ENCODE results near the gene TUBGCP2.

The TUBGCP2 gene

DNA sequence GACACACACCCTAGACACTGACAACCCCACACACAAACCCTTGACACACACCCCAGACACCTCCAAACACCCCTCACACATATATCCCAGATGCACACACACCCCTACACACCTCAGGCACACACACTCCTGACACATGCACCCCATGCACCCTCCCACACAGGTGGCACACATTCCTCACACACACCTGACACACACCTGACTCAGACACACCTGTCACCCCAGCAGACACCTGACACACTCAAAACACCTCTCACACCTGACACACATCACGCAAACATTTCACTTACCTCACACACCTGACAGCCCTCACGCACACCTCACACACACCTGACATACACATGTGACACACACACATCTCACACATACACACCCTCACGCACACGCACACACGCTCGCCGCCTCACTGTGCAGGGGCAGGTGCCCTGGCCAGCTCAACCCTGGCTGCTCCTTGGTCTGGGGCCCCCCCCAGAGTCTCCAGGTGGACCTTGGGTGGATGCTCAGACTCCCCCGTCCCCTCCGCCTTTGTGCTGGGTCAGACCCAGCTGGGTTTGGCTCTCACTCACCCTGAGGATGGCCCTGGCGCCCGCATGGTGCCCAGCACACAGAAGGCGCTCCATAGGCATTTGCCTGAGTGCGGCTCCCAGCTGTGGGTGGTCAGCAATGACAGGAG lies 31.2 kb upstream of the TUBGCP2 start:
- DNase-seq: no peak

DNA sequence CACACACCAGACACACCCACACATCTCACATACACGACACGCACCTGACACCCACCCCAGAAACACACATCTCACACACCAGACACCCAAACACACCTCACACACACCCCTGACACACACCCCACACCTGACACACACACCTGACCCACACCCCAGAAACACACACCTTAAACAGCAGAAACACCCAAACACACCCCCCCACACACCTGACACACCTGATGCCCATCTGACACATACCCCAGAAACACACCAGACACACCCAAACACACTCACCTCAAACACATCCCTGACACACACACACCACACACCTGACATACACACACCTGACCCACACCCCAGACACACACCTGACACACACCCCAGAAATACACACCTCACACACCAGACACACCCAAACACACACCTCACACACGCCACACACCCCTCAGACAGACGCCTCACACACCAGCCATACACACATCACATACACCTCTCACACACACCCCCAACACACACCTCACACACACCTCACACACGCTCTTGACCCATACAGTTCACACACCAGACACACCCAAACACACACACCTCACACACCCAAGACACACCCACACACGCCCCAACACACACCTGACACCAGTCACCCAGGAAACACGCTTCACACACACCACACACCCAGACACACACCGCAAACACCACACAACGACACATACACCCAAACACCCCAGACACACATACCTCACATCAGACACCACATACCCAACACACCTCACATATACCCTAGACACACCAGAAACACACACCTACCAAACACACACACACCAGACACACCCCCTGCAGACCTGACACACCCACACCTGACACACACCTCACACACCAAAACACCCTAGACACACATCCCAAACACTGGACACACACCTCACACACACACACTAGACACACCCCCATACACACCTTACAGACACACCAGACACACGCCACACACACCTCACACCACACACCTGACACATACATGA lies 29.7 kb upstream of the TUBGCP2 start:
- no peak for DNase-seq

DNA sequence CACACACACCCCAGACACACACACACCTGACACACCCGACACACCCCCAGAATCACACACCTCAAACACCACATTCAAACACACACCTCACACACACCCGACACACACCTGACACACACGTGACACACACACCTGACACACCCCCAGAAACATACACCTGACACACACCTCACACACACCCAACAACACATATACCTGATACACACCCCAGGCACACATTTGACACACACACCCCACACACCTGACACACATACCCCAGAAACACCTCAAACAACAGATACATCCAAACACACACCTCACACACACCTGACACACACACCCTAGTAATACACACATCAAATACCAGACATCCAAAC lies 28.7 kb upstream of the TUBGCP2 start:
- no peak for DNase-seq

DNA sequence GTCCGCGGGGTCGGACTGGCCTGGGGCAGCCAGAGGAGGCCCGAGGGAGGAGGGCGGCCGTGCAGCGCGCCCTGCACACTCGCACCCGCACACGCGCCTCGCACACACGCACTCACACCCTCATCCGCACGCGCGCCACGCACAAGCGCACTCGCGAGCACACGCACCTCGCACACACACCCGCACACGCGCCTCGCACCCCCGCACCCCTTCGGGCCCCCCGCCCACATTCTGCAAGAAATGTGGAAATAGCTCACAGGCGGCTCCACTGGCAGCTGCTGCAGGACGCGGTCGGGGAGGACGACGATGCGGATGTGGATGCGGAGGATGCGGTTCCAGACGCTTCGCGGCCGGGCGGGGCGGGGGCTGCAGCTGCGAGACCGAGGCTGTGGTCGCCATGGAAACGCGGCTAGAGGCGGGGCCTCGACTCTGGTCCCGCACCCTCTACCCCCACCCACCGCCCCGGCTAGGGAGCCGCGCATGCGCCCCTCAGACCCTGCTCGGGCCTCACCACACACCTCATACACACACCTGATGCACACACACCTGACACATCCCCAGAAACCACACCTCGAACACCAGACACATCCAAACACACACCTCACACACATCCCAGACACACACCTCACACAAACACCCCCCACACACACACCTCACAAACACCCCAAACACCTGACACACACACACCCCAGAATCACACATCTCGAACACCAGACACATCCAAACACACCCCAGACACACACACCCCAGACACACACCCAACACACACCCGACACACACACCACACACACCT lies 28.1 kb upstream of the TUBGCP2 start, which contains the start of gene CALY:
Gene CALY, minus strand, starts transcription at position 320 of the 793 bp plus-strand sequence. CDS start 7,907 bp downstream, outside the sequence.
- DNase-seq: no peak

DNA sequence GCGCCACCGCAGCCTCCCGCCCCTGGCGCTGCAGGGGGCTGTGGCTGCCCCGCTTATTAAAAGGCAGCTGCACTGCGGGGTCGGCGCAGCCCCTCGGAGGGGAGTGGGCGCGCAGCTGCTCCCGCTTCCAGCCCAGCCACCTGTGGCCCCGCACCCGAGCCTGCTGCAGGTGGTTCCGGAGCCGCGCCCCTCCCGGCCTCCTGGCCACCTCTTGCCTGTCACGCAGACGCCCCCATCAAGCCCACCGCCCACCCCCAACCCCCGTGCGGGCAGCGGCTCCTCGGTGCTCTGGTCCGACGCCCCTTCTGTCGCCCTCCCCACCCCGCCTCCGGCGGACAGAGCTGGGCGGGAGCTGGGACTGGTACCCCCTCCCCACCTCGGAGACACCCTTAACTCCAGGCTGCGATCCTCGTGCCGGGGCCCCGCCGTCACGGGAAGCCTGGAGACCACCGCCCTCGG lies 27.5 kb upstream of the TUBGCP2 start:
- DNase-seq: no peak

DNA sequence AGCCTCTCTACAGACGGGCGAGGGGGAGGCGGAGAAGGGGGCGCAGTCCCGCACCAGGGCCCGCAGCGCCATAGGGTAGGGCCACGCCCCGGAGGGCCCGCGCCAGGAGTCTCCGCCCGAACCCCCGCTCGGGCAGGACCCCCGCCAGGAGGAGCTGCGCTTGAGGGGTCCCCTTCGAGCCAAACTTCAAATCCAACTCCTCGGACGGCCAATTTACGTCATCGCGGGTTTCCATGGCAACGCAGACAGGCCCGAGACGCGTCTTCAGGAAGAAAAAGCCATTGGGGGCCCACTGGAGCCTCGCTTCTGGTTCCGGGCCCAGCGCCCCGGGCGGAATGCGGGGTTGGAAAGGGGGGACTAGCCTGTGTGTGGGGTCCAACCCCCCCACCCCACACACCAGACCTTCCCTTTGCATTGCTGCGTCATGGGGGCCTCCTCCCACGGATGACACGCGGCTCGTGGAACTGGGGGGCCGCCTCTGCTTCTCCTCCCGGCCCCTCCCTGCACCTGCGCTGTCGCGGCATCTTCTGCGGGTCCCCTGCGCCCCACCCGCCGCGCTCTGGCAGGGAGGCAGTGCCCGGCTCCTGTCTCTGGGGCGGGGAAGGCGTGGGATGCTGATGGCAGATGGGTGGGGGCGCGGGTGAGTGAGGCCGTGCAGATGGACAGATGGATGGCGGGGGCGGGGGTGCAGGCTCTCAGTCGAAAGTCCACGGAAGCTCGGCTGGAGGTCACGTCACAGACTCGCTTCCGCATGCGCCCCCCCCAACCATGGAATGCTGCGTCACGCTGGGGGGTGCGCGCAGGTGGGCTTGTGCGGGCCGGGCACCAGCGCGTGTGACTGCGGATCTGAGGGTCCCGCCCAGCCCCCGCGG lies 26.8 kb upstream of the TUBGCP2 start:
- DNase-seq: peak in 1 of 2 donors; percentile 52

DNA sequence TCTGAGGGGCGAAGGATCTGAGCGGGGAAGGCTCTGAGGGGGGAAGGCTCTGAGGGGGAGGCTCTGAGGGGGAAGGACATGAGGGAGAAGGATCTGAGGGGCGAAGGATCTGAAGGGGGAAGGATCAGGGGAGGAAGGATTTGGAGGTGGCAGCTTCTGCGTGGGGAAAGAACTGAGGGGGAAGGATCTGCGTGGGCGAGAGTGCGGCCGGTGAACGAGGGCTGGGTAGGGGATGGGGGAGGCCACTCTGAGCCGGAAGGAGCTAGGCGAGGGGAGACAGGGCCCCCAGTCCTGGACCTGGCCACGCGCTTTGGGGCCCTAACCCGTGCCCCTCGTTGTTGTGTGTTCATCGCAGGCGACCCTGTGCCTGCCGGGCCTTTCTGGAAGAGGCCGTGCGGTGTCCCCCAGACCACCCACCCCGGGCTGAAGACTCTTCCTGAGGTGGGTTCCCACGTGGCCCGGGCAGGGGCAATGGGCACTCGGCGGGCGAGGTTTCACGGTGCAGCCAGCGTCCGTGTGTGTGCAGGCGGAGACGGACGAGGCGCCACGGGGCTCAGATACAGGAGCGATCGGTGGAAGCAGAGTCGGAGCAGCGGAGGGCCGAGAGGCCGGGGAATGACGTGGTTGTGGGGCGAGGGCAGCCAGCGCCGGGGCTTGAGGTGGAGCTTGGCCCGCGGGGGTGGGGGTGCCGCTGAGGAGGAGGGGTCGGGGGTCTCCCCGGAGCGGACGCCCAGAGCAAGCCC lies 26.0 kb upstream of the TUBGCP2 start:
- no peak for DNase-seq

DNA sequence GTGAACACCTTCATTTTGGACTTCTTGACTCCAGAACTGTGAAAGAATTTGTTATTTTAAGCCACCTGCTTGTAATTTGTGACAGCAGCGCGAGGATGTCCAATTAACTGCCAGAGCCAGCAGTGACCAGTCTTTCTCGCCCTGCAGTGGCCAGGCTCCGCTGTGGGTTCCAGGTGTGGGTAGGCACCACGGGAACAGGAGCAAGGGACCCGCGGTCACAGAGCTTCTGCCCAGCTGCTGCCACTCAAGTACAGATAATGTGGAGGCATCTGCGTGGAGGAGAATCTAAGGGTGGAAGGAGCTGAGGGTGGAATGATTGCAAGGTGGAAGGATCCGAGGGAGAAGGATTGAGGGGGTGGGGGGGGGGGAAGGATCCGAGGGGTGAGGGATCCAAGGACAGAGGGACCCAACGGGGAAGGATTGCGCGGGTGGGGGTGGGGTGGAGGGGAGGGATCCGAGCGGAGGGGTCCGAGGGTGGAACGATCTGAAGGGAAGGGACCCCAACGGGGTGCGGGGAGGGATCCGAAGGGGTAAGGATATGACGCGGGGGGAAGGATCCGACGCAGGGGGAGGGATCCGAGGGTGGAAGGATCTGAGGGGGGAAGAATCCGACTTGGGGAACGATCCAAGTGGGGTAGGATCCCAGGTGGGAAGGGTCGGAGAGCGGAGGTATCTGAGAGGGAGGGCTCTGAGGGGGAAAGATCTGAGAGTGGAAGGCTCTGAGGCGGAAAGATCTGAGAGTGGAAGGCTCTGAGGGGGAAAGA lies 24.4 kb upstream of the TUBGCP2 start:
- DNase-seq: no peak

DNA sequence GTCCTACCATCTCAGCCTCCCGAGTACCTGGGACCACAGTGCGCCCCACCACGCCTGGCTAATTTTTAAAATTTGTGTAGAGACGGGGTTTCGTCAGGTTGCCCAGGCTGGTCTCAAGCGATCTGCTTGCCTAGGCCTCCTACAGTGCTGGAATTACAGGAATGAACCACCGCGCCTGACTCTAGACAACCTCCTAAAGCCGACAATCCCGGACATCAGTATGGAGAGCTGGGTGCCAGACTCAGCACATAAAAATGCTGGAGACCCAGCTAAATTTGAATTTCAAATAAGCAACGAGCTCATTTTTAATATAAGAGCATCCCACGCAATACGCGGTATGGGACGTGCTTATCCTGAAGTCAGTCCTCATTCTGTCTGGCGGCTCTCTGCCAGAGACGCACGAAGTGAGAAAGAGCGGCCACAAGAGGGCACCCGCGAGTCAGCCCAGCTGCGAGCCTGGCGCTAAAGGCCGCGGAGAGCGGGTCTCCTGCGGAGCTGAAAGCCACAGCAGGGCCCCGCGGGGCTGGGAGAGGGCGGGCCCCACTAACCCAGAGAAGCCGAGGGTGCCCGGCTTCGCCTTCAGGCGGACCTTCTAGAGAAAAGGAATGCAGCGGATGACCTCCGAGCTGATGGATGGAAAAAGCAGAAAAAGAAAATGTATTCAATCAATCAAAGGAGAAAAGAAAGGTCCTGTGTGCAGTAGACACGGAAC lies 21.0 kb upstream of the TUBGCP2 start:
- peak; percentile 61 to 95 for DNase-seq

DNA sequence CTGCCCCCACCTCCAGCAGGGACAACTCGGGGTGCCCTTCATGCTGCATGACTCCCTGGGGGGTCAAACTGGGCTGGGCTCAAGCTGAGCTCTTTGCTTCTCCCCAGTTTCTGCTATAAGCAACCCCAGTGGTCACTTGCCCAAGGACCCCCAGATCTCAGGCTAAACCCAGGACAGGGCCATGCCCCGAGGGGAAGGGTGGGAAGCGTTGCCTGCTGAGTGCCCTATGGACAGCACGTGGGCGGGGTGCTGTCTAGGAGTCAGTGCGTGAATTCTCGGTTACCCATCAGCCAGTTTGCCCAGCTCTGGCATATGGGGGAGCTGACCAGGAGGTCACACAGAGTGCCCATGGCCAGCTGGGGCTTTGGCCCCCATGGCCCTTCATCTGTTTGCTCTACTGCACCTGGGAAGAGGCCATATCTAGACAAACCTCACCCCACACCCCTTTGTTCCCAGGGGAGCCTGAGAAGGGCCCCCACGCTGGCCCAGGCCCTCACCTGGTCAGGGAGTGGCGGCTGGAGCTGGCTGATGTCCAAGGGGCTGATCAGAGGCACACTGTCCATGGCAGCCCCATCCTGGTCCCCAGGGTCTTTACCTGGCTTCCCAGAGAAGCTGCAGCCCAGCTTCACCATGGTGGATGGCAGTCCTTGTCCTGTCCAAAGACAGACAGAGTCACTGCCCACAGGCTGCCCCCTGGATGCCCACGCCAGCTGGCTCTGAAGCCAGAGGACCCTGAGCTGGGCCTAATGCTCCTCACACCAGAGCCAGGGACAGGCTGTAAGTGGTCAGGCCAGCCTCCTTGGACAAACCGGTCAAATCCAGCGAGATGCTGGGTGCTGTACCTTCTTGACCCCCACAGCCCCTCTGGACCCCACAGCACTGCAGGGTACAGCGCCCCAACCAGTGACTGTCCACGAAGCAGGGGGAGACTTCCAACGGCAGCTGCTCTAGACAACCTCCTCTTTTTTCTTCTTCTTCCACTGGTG lies 20.0 kb upstream of the TUBGCP2 start:
- no peak for DNase-seq

DNA sequence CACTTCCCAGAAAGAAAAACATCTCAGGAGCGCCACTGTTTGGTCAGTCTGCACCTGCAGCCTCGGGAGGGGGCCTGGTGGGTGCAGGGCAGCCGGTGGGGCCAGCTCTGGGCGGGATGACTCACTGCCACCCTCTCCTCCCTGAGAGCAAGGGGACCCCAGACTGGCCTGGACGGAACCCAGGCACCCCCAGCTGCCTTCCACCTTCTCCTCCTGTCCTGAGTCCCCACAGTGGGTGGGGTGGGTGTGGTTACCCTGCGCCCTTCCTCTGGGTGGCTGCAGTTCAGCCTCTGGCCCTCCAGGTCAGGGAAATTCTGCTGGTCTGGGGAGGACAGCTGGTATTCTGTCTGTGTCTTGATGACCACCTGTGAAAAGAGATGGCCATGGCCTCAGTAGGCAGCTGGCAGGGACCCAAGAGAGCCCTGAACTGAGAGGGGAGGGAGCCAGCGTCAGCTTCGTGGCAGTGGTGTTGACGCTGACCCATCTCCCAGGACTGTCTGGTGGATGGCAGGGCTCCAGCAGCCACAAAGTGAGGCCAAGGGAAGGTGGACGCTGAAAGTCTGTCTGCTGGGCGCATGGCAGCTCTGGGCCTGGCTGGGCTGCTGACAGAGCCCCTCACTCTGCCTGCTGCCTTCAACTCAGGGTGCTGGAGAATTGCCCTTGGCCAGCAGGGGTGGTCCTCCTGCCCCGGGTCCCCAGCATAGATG lies 19.1 kb upstream of the TUBGCP2 start:
- no peak for DNase-seq

DNA sequence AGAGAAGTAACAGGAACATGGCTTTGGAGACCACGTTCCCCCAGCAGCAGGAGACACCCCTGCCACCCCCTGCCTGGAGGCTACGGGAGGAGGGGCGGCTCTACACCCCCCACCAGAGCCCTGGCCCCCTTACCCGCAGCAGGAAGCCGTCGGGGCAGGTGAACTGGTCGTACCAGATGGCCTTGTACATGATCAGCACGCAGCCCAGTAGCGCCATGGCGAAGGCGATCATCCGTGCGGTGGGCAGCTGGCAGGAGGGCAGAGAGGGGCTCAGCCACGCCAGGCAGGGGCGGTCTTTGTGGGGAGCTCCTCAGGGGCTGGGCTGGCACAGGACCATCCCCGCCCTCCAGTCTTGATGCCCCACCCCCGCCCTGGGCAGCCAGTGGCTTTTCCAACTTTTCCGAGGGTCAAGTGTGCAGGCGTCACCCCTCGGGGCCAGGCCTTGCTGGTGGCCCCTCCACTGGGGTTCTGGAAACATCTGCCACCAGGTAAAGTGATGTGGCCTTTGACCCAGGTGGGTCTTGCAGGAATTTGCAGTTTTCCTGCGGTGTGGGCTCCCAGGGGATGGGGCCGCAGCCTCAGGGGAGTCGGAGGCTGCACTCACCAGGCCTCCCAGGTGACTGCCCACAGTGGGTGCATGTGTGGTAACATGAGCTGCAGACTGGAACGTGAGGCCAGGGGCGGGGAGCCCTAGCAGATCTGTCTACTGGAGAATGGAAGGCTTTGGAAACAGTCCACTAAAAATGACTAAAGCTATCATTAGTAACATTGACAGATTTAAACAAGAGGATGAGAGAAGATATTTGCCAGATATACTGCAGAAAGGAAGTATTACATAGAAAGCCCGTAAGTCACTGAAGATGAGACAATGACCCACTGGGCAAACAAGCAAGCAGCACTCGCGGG lies 18.3 kb upstream of the TUBGCP2 start:
- no peak for DNase-seq

DNA sequence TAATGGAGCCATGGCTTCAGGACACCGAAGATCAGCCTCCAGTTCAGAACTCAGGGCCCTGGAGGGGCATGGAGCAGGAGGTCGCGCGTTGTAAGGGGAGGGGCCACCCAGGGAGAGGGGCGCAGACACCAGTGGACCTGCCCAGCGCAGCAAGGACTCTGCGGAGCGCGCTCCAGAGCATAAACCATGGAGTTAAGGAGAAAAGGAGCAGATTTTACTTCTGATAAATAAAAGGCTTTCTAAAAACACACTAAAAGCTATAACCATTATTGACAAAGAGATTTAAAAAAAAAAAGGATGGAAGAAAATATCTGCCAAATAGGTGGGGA lies 17.5 kb upstream of the TUBGCP2 start:
- DNase-seq: no peak

DNA sequence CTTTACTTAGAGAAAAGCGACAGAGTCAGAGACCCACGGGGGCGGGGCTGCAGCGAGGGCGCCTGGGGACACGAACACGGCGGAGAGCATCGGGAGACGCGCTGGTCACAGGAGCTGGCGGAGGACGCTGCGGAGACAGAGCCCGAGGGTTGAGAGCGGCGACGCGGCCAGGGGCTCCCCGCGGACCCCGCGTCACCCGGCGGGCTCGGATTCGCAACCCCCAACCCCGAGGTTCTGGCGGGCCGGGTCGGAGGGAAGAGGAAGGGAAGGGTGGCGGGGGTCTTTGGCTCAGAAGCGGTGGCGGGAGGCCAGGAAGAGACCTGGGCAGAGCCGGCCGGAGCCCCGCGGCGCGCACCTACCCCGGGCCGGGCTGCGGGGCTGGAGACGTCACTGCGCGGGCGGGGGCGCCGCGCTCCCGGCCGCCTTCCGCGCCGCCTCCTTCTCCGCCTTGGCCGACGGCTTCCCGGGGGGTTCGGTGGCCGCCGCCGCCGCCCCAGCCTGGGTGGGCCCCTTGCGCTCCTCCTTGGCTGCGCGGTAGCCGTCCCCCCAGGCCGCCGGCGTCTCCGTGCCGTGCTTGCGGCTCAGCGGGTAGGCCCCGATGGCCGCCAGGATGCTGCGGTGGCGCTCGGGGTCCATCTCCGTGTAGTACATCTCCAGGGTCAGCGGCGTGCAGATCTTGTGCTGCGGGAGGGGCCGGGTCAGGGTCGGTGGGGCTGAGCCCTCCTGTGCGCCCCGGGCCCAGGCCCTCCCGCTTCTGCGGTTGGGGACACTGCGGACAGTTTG lies 17.0 kb upstream of the TUBGCP2 start:
- DNase-seq: no peak

DNA sequence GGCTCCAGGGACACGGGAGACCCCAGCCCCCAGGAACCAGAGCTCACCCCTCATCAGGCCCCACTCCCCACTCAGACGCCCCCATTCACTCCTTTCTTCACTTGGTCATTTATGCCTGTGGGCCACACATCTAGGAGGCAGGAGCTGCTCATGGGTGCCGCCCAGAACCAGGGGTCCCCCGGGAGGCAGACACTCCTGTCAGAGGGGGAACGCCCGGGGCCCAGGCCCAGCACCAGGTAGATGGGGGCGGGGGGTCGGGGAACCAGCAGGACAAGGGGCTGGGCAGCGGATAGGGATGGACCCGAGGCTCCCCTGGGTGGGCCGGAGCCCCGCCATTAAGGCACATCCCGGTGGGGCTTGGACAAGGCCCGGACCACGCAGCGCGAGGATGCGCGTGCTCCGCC lies 16.2 kb upstream of the TUBGCP2 start:
- no peak for DNase-seq

DNA sequence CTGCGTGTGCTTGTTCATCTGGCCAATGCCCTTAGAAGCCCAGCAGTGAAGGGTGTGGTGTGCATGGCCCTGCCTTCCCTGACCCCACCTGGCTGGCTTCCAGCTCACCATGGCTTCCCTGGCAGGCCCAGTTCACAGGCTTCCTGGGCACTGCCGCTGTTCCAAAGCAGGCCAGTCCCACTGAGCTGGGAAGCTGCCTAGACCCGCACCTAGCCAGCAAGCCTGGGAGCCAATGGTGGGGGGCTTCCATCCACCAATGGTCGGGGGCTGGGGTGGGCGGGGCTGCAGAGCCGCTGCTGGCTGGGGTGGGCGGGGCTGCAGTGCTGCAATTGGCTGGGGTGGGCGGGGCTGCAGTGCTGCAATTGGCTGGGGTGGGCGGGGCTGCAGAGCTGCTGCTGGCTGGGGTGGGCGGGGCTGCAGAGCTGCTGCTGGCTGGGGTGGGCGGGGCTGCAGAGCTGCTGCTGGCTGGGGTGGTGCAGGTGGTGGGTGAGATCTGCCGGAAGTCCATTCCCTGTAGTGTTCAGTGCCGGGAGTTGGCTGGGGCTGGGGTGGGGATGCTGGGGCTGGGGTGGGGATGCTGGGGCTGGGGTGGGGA lies 15.6 kb upstream of the TUBGCP2 start:
- no peak for DNase-seq
